Spleen (tissue), 7 donors: ENCODE results near the gene GRPR.

Source experiments
- CTCF ChIP-seq, 11 experiments: fragments of 200-600 bp in 7 of 11; fragments of 450-650 bp in 4 of 11; sonication (generic) in 4 of 11; IDR thresholded peaks in 8 of 11; conservative IDR thresholded peaks in 3 of 11; 1 replicate in 7 of 11; 2 replicates in 4 of 11; pipeline versions ENCODE4 v1.4.0 to v1.8.0; 2016 to 2021; ENCODE audit warnings: antibody characterized with exemption in 11 of 11, inconsistent platforms in 4 of 11, mild to moderate bottlenecking in 1 of 11
- POLR2A ChIP-seq, 3 donors: fragments of 450-650 bp; IDR thresholded peaks; one replicate each; pipeline ENCODE4 v1.5.1; 2017; ENCODE audit warnings: antibody characterized with exemption in 3 of 3, mild to moderate bottlenecking in 1 of 3
- POLR2AphosphoS5 ChIP-seq, 3 donors: sonication (generic); formaldehyde crosslinking; IDR thresholded peaks; one replicate each; pipeline ENCODE4 v1.5.1; 2017; ENCODE audit warnings: antibody characterized with exemption in 3 of 3
- donor health status: DM: no; HTN: no; CAD: no; lungs with moderate emphysema.
- donor health status: DM: no; HTN: no; CAD: no.
- donor health status: DM: no; HTN: no; CAD: no.

GRCh38 chrX:16103625-16104024 lies 19.7 kb upstream of the GRPR start:
- TF ChIP-seq POLR2A (IDR thresholded peaks at IDR 0.05) (no peak), POLR2AphosphoS5 (IDR thresholded peaks at IDR 0.05) (no peak), CTCF (IDR thresholded peaks at IDR 0.05 in 8 of 11, conservative IDR thresholded peaks at IDR 0.05 in 3 of 11) (no peak)
